PC-9 (cell line): ENCODE data around the gene DUSP7. TPM values are rescaled to one million over a fixed set of nuclear protein-coding genes. Genes with fewer than 3 reads are reported as not detected.

Experiments used
- BruUV-seq: library from RNA; stranded (reverse); fragments of 400-500 nt; replicated peaks from 2 replicates; lab custom pipeline; 2021; lab: Mats Ljungman, UMichigan
- CTCF ChIA-PET: fragments of 300-600 bp; sonication (Branson Sonifier 250); formaldehyde crosslinking; loops from one replicate; lab custom pipeline; 2022; ENCODE audit warnings: antibody characterized with exemption; lab: Charles Lee
- POLR2A ChIA-PET: fragments of 300-600 bp; sonication (Branson Sonifier 250); formaldehyde crosslinking; loops from one replicate; lab custom pipeline; 2022; ENCODE audit warnings: antibody characterized with exemption; ENCODE audit not compliant: unreplicated experiment; lab: Charles Lee
- DNase-seq, 2 experiments: peaks; one replicate each; pipeline versions ENCODE4 v3.0.0 to v3.0.0-alpha.2; 2015 to 2022; ENCODE audit warnings: mixed read lengths in 1 of 2
- H2AFZ ChIP-seq: fragments of 200-600 bp; sonication (generic); 2 replicates; pipeline ENCODE4 v1.8.1; 2017; ENCODE audit warnings: antibody characterized with exemption
- H3F3A ChIP-seq: fragments of 200-600 bp; sonication (generic); 2 replicates; pipeline ENCODE4 v1.8.1; 2017; ENCODE audit warnings: antibody characterized with exemption, mild to moderate bottlenecking, low read depth; ENCODE audit not compliant: insufficient read depth
- H3K27ac ChIP-seq: fragments of 200-600 bp; sonication (generic); 2 replicates; pipeline ENCODE4 v1.6.1; 2016; ENCODE audit warnings: mixed run types
- H3K27me3 ChIP-seq: fragments of 200-600 bp; sonication (generic); 2 replicates; pipeline ENCODE4 v1.6.1; 2016; ENCODE audit warnings: low read depth, mixed run types; ENCODE audit not compliant: insufficient read depth
- H3K36me3 ChIP-seq: fragments of 200-600 bp; sonication (generic); 2 replicates; pipeline ENCODE4 v1.6.1; 2016; ENCODE audit warnings: low read depth, mixed run types
- H3K4me1 ChIP-seq: fragments of 200-600 bp; sonication (generic); replicated peaks from 2 replicates; pipeline ENCODE4 v1.6.1; 2016; ENCODE audit warnings: mixed run types; ENCODE audit not compliant: insufficient read depth
- H3K4me2 ChIP-seq: fragments of 200-600 bp; sonication (generic); 2 replicates; pipeline ENCODE4 v1.6.1; 2017; ENCODE audit warnings: mixed run types
- H3K4me3 ChIP-seq: fragments of 200-600 bp; sonication (generic); 2 replicates; pipeline ENCODE4 v1.6.1; 2016; ENCODE audit warnings: mixed run types
- H3K79me2 ChIP-seq: fragments of 200-600 bp; sonication (generic); 2 replicates; pipeline ENCODE4 v1.6.1; 2017; ENCODE audit warnings: low read depth, mixed run types
- H3K9me2 ChIP-seq: fragments of 200-600 bp; sonication (generic); 2 replicates; pipeline ENCODE4 v1.8.1; 2017; ENCODE audit warnings: mild to moderate bottlenecking; ENCODE audit not compliant: insufficient read depth
- H3K9me3 ChIP-seq: fragments of 200-600 bp; sonication (generic); 2 replicates; pipeline ENCODE4 v1.8.1; 2016; ENCODE audit warnings: low read depth; ENCODE audit not compliant: insufficient read depth
- H4K20me1 ChIP-seq: fragments of 200-600 bp; sonication (generic); 2 replicates; pipeline ENCODE4 v1.8.1; 2017; ENCODE audit not compliant: insufficient read depth
- CTCF ChIP-seq: fragments of 200-600 bp; sonication (generic); conservative IDR thresholded peaks from 2 replicates; pipeline ENCODE4 v1.6.1; 2017; ENCODE audit warnings: mixed run types, antibody characterized with exemption, mild to moderate bottlenecking, moderate library complexity
- EZH2 ChIP-seq: fragments of 200-600 bp; sonication (generic); IDR thresholded peaks from 2 replicates; pipeline ENCODE4 v1.8.0; 2017; ENCODE audit warnings: antibody characterized with exemption, low read depth
- intact Hi-C: fragments of 100-400 bp; cut with micrococcal nuclease; formaldehyde crosslinking; loops from one replicate; pipeline ENCODE4 v1.10.0; 2022; ENCODE audit not compliant: unreplicated experiment
- total RNA-seq: library from RNA; stranded (reverse); gene quantifications from 2 replicates; pipeline ENCODE4 v1.2.3, GENCODE V29; 2021

DUSP7 gene
- total RNA-seq, 1 experiment from 2014 or later, result 9.5 TPM

GRCh38 chr3:52032702-52033408, 23.5 kb downstream of the DUSP7 start:
- no peaks in the 10 kb centered on the region for H3K9me2 ChIP-seq
- H3K4me1 ChIP-seq, result no peaks in the 10 kb centered on the region
- H3K36me3 ChIP-seq, result no peaks in the 10 kb centered on the region
- no peak overlapping the region for H2AFZ ChIP-seq
- H3K4me3 ChIP-seq, result no peak overlapping the region
- H3K27ac ChIP-seq, result no peak overlapping the region
- POLR2A ChIA-PET, result no interaction called here
- no peak overlapping the region for H3K4me2 ChIP-seq
- intact Hi-C loops, result no loop called here
- H3K27me3 ChIP-seq, result no peaks in the 10 kb centered on the region
- no peaks in the 10 kb centered on the region for H3F3A ChIP-seq
- BruUV-seq, result no TSS peak
- CTCF ChIA-PET, result no interaction called here
- no peak for DNase-seq
- H4K20me1 ChIP-seq, result no peaks in the 10 kb centered on the region; the same call in 1 of the 2 replicates
- no peaks in the 10 kb centered on the region for H3K79me2 ChIP-seq
- H3K9me3 ChIP-seq, result no peaks in the 10 kb centered on the region
- TF ChIP-seq CTCF (no peak), EZH2 (no peak)

GRCh38 chr3:52031896-52032295, 24.5 kb downstream of the DUSP7 start:
- Histone ChIP-seq H3K27me3 (no peaks in the 10 kb centered on the region), H2AFZ (no peak overlapping the region), H3K27ac (no peak overlapping the region), H3K9me2 (no peaks in the 10 kb centered on the region), H3K79me2 (no peaks in the 10 kb centered on the region), H3K36me3 (no peaks in the 10 kb centered on the region), H3K4me2 (no peak overlapping the region), H3K4me1 (no peaks in the 10 kb centered on the region), H4K20me1 (no peaks in the 10 kb centered on the region; the same call in 1 of the 2 replicates), H3K9me3 (no peaks in the 10 kb centered on the region), H3K4me3 (no peak overlapping the region), H3F3A (no peaks in the 10 kb centered on the region)
- intact Hi-C loops, result no loop called here
- DNase-seq, result no peak
- CTCF ChIA-PET, result no interaction called here
- no TSS peak for BruUV-seq
- POLR2A ChIA-PET, result no interaction called here
- TF ChIP-seq CTCF (no peak), EZH2 (no peak)

- CTCF ChIA-PET, result no interaction called here
- Histone ChIP-seq H3K79me2 (no peaks in the 10 kb centered on the region), H3K4me1 (no peaks in the 10 kb centered on the region), H3K9me2 (no peaks in the 10 kb centered on the region), H3K27ac (no peak overlapping the region), H3K36me3 (no peaks in the 10 kb centered on the region), H4K20me1 (no peaks in the 10 kb centered on the region; the same call in 1 of the 2 replicates), H2AFZ (no peak overlapping the region), H3F3A (no peaks in the 10 kb centered on the region), H3K27me3 (no peaks in the 10 kb centered on the region), H3K4me2 (no peak overlapping the region), H3K4me3 (no peak overlapping the region), H3K9me3 (no peaks in the 10 kb centered on the region)
- intact Hi-C loops, result no loop called here
- BruUV-seq, result no TSS peak
- TF ChIP-seq EZH2, result no peak
- no peak for TF ChIP-seq CTCF
- no peak for DNase-seq
- POLR2A ChIA-PET, result no interaction called here
Measured at GRCh38 chr3:52030714-52031310, 25.6 kb downstream of the DUSP7 start.
